AG09319 (cell line): Measurements from ENCODE around the gene SMTN.

ENCODE experiments used
- DNase-seq: peaks from one replicate; pipeline ENCODE4 v3.0.0-alpha.2; 2010; ENCODE audit warnings: low read depth; ENCODE audit errors: extremely low read depth
- CTCF ChIP-seq: IDR thresholded peaks from 2 replicates; pipeline ENCODE4 v1.5.1; 2011; ENCODE audit warnings: low read depth, mild to moderate bottlenecking, inconsistent platforms, low read length, moderate library complexity

SMTN gene

GRCh38 chr22:31045900-31046538 lies 35.1 kb upstream of the SMTN start:
- TF ChIP-seq CTCF = no peak
- no peak for DNase-seq

- DNase-seq = no peak
Measured at GRCh38 chr22:31046539-31047226, 34.4 kb upstream of the SMTN start.

GRCh38 chr22:31048570-31048969 lies 32.5 kb upstream of the SMTN start:
- DNase-seq = no peak
- TF ChIP-seq CTCF = no peak

More at GRCh38 chr22:31046539-31047226, 34.4 kb upstream of the SMTN start:
- TF ChIP-seq CTCF = no peak

GRCh38 chr22:31049815-31050420 lies 31.2 kb upstream of the SMTN start:
- TF ChIP-seq CTCF = no peak
- DNase-seq = no peak

GRCh38 chr22:31055117-31055634 lies 25.9 kb upstream of the SMTN start:
- no peak for DNase-seq
- no peak for TF ChIP-seq CTCF

- no peak for TF ChIP-seq CTCF
- peak; percentile 85 for DNase-seq
Measured at GRCh38 chr22:31055635-31056159, 25.4 kb upstream of the SMTN start.
